Stimulated activated CD4-positive, alpha-beta T cell treated with anti-CD3 and anti-CD28 coated beads, Interleukin-12 subunit alpha, Interleukin-12 subunit beta, amount 100 ng/mL, for 4 hours (primary cell): ENCODE measurements around the gene ANAPC4.
"Not testable (repeated sequence)": the region's sequence is repeated elsewhere in the genome, so short reads cannot be mapped to it uniquely, and the experiment has no call there.

Source experiments
- DNase-seq: peaks from one replicate; pipeline ENCODE4 v3.0.0-alpha.2; 2020

ANAPC4 gene

GRCh38 chr4:25376754-25377571, at the start of gene ANAPC4:
Gene ANAPC4 (plus strand): TSS chr4:25377263. CDS start chr4:25377428, 165 bp downstream.
- DNase-seq = peak; percentile 100

- not testable (repeated sequence) for DNase-seq
These were observed 48.6 kb upstream of the ANAPC4 start for GRCh38 chr4:25328463-25328862.

- no peak for DNase-seq
These were observed 46.7 kb upstream of the ANAPC4 start for GRCh38 chr4:25330335-25330734.

GRCh38 chr4:25330905-25331808, 45.9 kb upstream of the ANAPC4 start:
- DNase-seq = no peak

- no peak for DNase-seq
These were observed 33.4 kb upstream of the ANAPC4 start for GRCh38 chr4:25343671-25344070.

- no peak for DNase-seq
These were observed 31.3 kb upstream of the ANAPC4 start for GRCh38 chr4:25345744-25346143.

GRCh38 chr4:25346913-25347312, 30.1 kb upstream of the ANAPC4 start:
- DNase-seq = no peak

GRCh38 chr4:25347473-25347872, 29.6 kb upstream of the ANAPC4 start:
- DNase-seq = no peak

- no peak for DNase-seq
These were observed 29.1 kb upstream of the ANAPC4 start for GRCh38 chr4:25347971-25348370.

GRCh38 chr4:25350561-25350960, 26.5 kb upstream of the ANAPC4 start:
- DNase-seq = no peak

GRCh38 chr4:25351777-25352416, 25.2 kb upstream of the ANAPC4 start:
- no peak for DNase-seq

GRCh38 chr4:25356068-25356467, 21.0 kb upstream of the ANAPC4 start:
- DNase-seq = no peak

GRCh38 chr4:25358515-25359275, 18.4 kb upstream of the ANAPC4 start:
- no peak for DNase-seq

GRCh38 chr4:25361253-25361652, 15.8 kb upstream of the ANAPC4 start:
- no peak for DNase-seq

- no peak for DNase-seq
These were observed 9.9 kb upstream of the ANAPC4 start for GRCh38 chr4:25367004-25367621.

GRCh38 chr4:25367877-25368276, 9.2 kb upstream of the ANAPC4 start:
- DNase-seq = no peak

- DNase-seq = no peak
These were observed 8.7 kb upstream of the ANAPC4 start for GRCh38 chr4:25368315-25368714.

GRCh38 chr4:25370242-25370641, 6.8 kb upstream of the ANAPC4 start:
- no peak for DNase-seq

- DNase-seq = not testable (repeated sequence)
These were observed 4.5 kb upstream of the ANAPC4 start for GRCh38 chr4:25372549-25372948.

GRCh38 chr4:25377572-25378436, 741 bp downstream of the ANAPC4 start:
- no peak for DNase-seq

- DNase-seq = no peak
These were observed 1.3 kb downstream of the ANAPC4 start for GRCh38 chr4:25378437-25378743.
